H1 (cell line): ENCODE measurements around the gene CXCL12. TPM values are rescaled to one million over a fixed set of nuclear protein-coding genes. Genes with fewer than 3 reads are reported as not detected.

Experiments
- CTCF ChIA-PET: fragments of 300-600 bp; sonication (Branson Sonifier 250); formaldehyde crosslinking; loops from one replicate; lab custom pipeline; 2021; ENCODE audit not compliant: partially characterized antibody; lab: Charles Lee
- POLR2A ChIA-PET: fragments of 300-600 bp; sonication (Branson Sonifier 250); formaldehyde crosslinking; loops from one replicate; lab custom pipeline; 2021; ENCODE audit warnings: inconsistent platforms; ENCODE audit not compliant: partially characterized antibody; lab: Charles Lee
- DNase-seq, 2 experiments: peaks; one replicate each; pipeline versions ENCODE4 v3.0.0 to v3.0.0-alpha.2; 2010 to 2022; ENCODE audit warnings: low spot score in 2 of 2, low read depth in 1 of 2, mixed read lengths in 1 of 2
- FAIRE-seq: peaks from 2 replicates; lab custom pipeline; 2011; peaks lifted over from hg19 to GRCh38; lab: Jason Lieb, UNC
- H2AFZ ChIP-seq: 2 replicates; pipeline ENCODE4 v1.8.1; 2012; ENCODE audit warnings: low read length, inconsistent platforms
- H2AK5ac ChIP-seq: 2 replicates; pipeline ENCODE4 v1.6.1; 2013; ENCODE audit warnings: low read depth, low read length
- H2BK120ac ChIP-seq: replicated peaks from 2 replicates; pipeline ENCODE3; 2013; ENCODE audit warnings: low read depth, low read length, inconsistent platforms
- H2BK12ac ChIP-seq: 2 replicates; pipeline ENCODE4 v1.6.1; 2013; ENCODE audit warnings: low read depth, low read length
- H2BK15ac ChIP-seq: 2 replicates; pipeline ENCODE4 v1.6.1; 2013; ENCODE audit warnings: low read length
- H2BK20ac ChIP-seq: 2 replicates; pipeline ENCODE4 v1.6.1; 2013; ENCODE audit warnings: low read length
- H2BK5ac ChIP-seq: 2 replicates; pipeline ENCODE4 v1.6.1; 2013; ENCODE audit warnings: low read depth, low read length
- H3K14ac ChIP-seq: 2 replicates; pipeline ENCODE4 v1.6.1; 2013; ENCODE audit warnings: inconsistent platforms; ENCODE audit not compliant: insufficient read length
- H3K18ac ChIP-seq: 2 replicates; pipeline ENCODE4 v1.6.1; 2013; ENCODE audit warnings: low read length; ENCODE audit errors: extremely low read depth
- H3K23ac ChIP-seq: 2 replicates; pipeline ENCODE4 v1.6.1; 2013; ENCODE audit warnings: inconsistent platforms; ENCODE audit not compliant: insufficient read length
- H3K23me2 ChIP-seq: 2 replicates; pipeline ENCODE4 v1.6.1; 2013; ENCODE audit warnings: low read depth, low read length
- H3K27ac ChIP-seq: 2 replicates; pipeline ENCODE4 v1.6.1; 2011; ENCODE audit warnings: low read depth, low read length, inconsistent platforms
- H3K27me3 ChIP-seq, 4 experiments: replicated peaks in 1 of 4; 1 replicate in 1 of 4; 2 replicates in 3 of 4; pipeline versions ENCODE4 v1.6.1 to v1.8.1; 2011 to 2013; ENCODE audit warnings: low read length in 3 of 4, mild to moderate bottlenecking in 3 of 4, inconsistent platforms in 2 of 4, mixed read lengths in 2 of 4, moderate library complexity in 1 of 4; ENCODE audit not compliant: control insufficient read depth in 3 of 4, insufficient read depth in 3 of 4; ENCODE audit errors: extremely low read depth in 1 of 4
- H3K36me3 ChIP-seq, 4 experiments: 2 replicates each; pipeline versions ENCODE4 v1.6.1 to v1.8.1; 2011 to 2013; ENCODE audit warnings: mild to moderate bottlenecking in 4 of 4, low read length in 3 of 4, moderate library complexity in 2 of 4, control low read depth in 1 of 4, inconsistent platforms in 1 of 4; ENCODE audit not compliant: insufficient read depth in 4 of 4, control insufficient read depth in 2 of 4
- H3K4ac ChIP-seq: replicated peaks from 2 replicates; pipeline ENCODE3; 2013; ENCODE audit warnings: low read length, low read depth, mixed read lengths, inconsistent platforms; ENCODE audit not compliant: insufficient read length
- H3K4me1 ChIP-seq, 4 experiments: replicated peaks in 1 of 4; 1 replicate in 1 of 4; 2 replicates in 3 of 4; pipeline versions ENCODE4 v1.6.1 to v1.8.1; 2011 to 2013; ENCODE audit warnings: low read length in 3 of 4, inconsistent platforms in 2 of 4, mixed read lengths in 1 of 4; ENCODE audit not compliant: insufficient read depth in 4 of 4, control insufficient read depth in 3 of 4
- H3K4me2 ChIP-seq, 2 experiments: 2 replicates each; pipeline versions ENCODE4 v1.6.1 to v1.8.1; 2011 to 2013; ENCODE audit warnings: low read depth in 2 of 2, low read length in 2 of 2, control low read depth in 1 of 2, inconsistent platforms in 1 of 2, mild to moderate bottlenecking in 1 of 2; ENCODE audit not compliant: insufficient read depth in 1 of 2
- H3K4me3 ChIP-seq, 4 experiments: fragments of 200-600, 300-600 bp in 1 of 4; sonication (generic), shearing (Covaris generic), sonication (Bioruptor Twin) in 1 of 4; 2 replicates each; pipeline versions ENCODE4 v1.5.1 to v1.8.1; 2011 to 2016; ENCODE audit warnings: low read length in 4 of 4, low read depth in 3 of 4, control low read depth in 2 of 4, inconsistent platforms in 2 of 4, mild to moderate bottlenecking in 2 of 4, mixed read lengths in 1 of 4, moderate library complexity in 1 of 4; ENCODE audit not compliant: insufficient read depth in 2 of 4; ENCODE audit errors: extremely low read depth in 1 of 4
- H3K56ac ChIP-seq: replicated peaks from 2 replicates; pipeline ENCODE3; 2013; ENCODE audit warnings: low read depth, mild to moderate bottlenecking, mixed read lengths, low read length, inconsistent platforms; ENCODE audit not compliant: insufficient read length
- H3K79me1 ChIP-seq: 2 replicates; pipeline ENCODE4 v1.6.1; 2013; ENCODE audit warnings: low read depth, low read length, control low read depth
- H3K79me2 ChIP-seq, 2 experiments: 2 replicates each; pipeline versions ENCODE4 v1.6.1 to v1.8.1; 2012 to 2013; ENCODE audit warnings: low read length in 2 of 2, mild to moderate bottlenecking in 2 of 2, inconsistent platforms in 1 of 2; ENCODE audit not compliant: insufficient read depth in 2 of 2, control insufficient read depth in 1 of 2
- H3K9ac ChIP-seq, 4 experiments: replicated peaks in 1 of 4; 1 replicate in 1 of 4; 2 replicates in 3 of 4; pipeline versions ENCODE4 v1.6.1 to v1.8.1; 2011 to 2013; ENCODE audit warnings: low read depth in 3 of 4, low read length in 3 of 4, control low read depth in 2 of 4, mild to moderate bottlenecking in 2 of 4, moderate library complexity in 2 of 4, inconsistent platforms in 1 of 4; ENCODE audit errors: extremely low read depth in 1 of 4
- H3K9me3 ChIP-seq, 2 experiments: 2 replicates each; pipeline versions ENCODE4 v1.6.1 to v1.8.1; 2012 to 2013; ENCODE audit warnings: mild to moderate bottlenecking in 2 of 2, moderate library complexity in 2 of 2, control low read depth in 1 of 2, inconsistent platforms in 1 of 2, low read depth in 1 of 2, low read length in 1 of 2, mixed read lengths in 1 of 2; ENCODE audit not compliant: insufficient read depth in 2 of 2
- H4K20me1 ChIP-seq, 2 experiments: replicated peaks in 1 of 2; 2 replicates each; pipeline versions ENCODE3 to v1.8.1; 2011 to 2013; ENCODE audit warnings: inconsistent platforms in 2 of 2, low read length in 2 of 2, mild to moderate bottlenecking in 1 of 2; ENCODE audit not compliant: insufficient read depth in 2 of 2, control insufficient read depth in 1 of 2
- H4K5ac ChIP-seq: 2 replicates; pipeline ENCODE4 v1.6.1; 2013; ENCODE audit warnings: low read length, low read depth, mixed read lengths, inconsistent platforms; ENCODE audit not compliant: insufficient read length
- H4K8ac ChIP-seq: 2 replicates; pipeline ENCODE4 v1.8.0; 2013; ENCODE audit warnings: mild to moderate bottlenecking, moderate library complexity, low read length, inconsistent platforms; ENCODE audit not compliant: insufficient read depth; ENCODE audit errors: extremely low read depth
- H4K91ac ChIP-seq: replicated peaks from 2 replicates; pipeline ENCODE3; 2013; ENCODE audit warnings: low read length, mixed read lengths, inconsistent platforms; ENCODE audit not compliant: insufficient read length
- ATF2 ChIP-seq: IDR thresholded peaks from 2 replicates; pipeline ENCODE4 v1.6.1; 2012; ENCODE audit warnings: low read length, inconsistent platforms
- CBX8 ChIP-seq: fragments of 300-800, 300-1000 bp; sonication (generic); IDR thresholded peaks from 2 replicates; pipeline ENCODE4 v1.7.1; 2016; ENCODE audit warnings: low read depth, low read length, borderline replicate concordance
- EP300 ChIP-seq, 2 experiments: IDR thresholded peaks; 1 replicate in 1 of 2; 2 replicates in 1 of 2; pipeline ENCODE4 v1.6.1; 2011 to 2012; ENCODE audit warnings: low read depth in 2 of 2, low read length in 2 of 2, mild to moderate bottlenecking in 2 of 2, borderline replicate concordance in 1 of 2, inconsistent platforms in 1 of 2, moderate library complexity in 1 of 2
- JUN ChIP-seq: IDR thresholded peaks from 2 replicates; pipeline ENCODE4 v1.6.1; 2011; ENCODE audit warnings: low read depth, mild to moderate bottlenecking, improper control_type of control experiment, low read length
- KDM4A ChIP-seq: IDR thresholded peaks from one replicate; pipeline ENCODE4 v1.7.1; 2012; ENCODE audit warnings: low read depth, mild to moderate bottlenecking, moderate library complexity, low read length, inconsistent platforms; ENCODE audit not compliant: severe bottlenecking
- MAX ChIP-seq: IDR thresholded peaks from 2 replicates; pipeline ENCODE4 v1.6.1; 2012; ENCODE audit warnings: inconsistent platforms
- PHF8 ChIP-seq: fragments of 200-600 bp; sonication (generic); conservative IDR thresholded peaks from 2 replicates; pipeline ENCODE4 v1.7.1; 2012; ENCODE audit warnings: low read depth, mild to moderate bottlenecking, inconsistent platforms, low read length, moderate library complexity
- POLR2AphosphoS5 ChIP-seq: IDR thresholded peaks from 2 replicates; pipeline ENCODE4 v1.6.1; 2011; ENCODE audit warnings: low read depth, low read length
- RBBP5 ChIP-seq: IDR thresholded peaks from 2 replicates; pipeline ENCODE4 v1.7.1; 2012; ENCODE audit warnings: low read depth, mild to moderate bottlenecking, inconsistent platforms, low read length, moderate library complexity, borderline replicate concordance
- RNF2 ChIP-seq: fragments of 200-900, 300-1000 bp; sonication (generic); IDR thresholded peaks from 2 replicates; pipeline ENCODE4 v1.7.1; 2016; ENCODE audit warnings: borderline replicate concordance, low read depth, mild to moderate bottlenecking, antibody characterized with exemption, low read length; ENCODE audit not compliant: poor library complexity, severe bottlenecking; ENCODE audit errors: missing control alignments
- TAF7 ChIP-seq: optimal IDR thresholded peaks from 2 replicates; pipeline ENCODE3; 2011; ENCODE audit warnings: low read depth, mild to moderate bottlenecking, inconsistent platforms, low read length, moderate library complexity, borderline replicate concordance
- WGBS, 2 experiments: shearing (Covaris generic) in 1 of 2; methylation state at CpG; one replicate each; pipeline versions ENCODE4 v1.1.6 to v1.1.7; 2013 to 2015; ENCODE audit warnings: low lambda C conversion rate in 2 of 2, mixed read lengths in 2 of 2, inconsistent platforms in 1 of 2, low coverage in 1 of 2, missing lambda C conversion rate in 1 of 2; ENCODE audit not compliant: insufficient replicate concordance in 2 of 2, insufficient coverage in 1 of 2, insufficient read length in 1 of 2; ENCODE audit errors: extremely low coverage in 1 of 2, missing lambda C conversion rate in 1 of 2; 5-methylcytosine and 5-hydroxymethylcytosine counted together
- polyA plus RNA-seq, 7 experiments: library from polyadenylated mRNA; depleted of rRNA in 3 of 7; stranded (reverse) in 5 of 7; unstranded in 2 of 7; fragments of >200 nt in 5 of 7; fragments of 200-250 nt in 2 of 7; gene quantifications; 1 replicate in 5 of 7; 2 replicates in 1 of 7; 4 replicates in 1 of 7; pipeline versions ENCODE4 v1.2.1 to v1.2.3, GENCODE V29; 2011 to 2013; ENCODE audit warnings: missing spikeins in 2 of 7, mixed read lengths in 2 of 7
- total RNA-seq: library from RNA; stranded (reverse); fragmentation: NEBNext Ultra II Directional; extraction: Animal tissue kit (Norgen Biotek cat#: 25700); gene quantifications from 2 replicates; pipeline ENCODE4 v1.2.1, GENCODE V29; 2021

Gene CXCL12
- total and polyA plus RNA-seq, 2 of the 8 experiments (the other 6 are each of a cell fraction or from before 2014, with no cell fraction given): 51.4 to 53.8 TPM

DNA sequence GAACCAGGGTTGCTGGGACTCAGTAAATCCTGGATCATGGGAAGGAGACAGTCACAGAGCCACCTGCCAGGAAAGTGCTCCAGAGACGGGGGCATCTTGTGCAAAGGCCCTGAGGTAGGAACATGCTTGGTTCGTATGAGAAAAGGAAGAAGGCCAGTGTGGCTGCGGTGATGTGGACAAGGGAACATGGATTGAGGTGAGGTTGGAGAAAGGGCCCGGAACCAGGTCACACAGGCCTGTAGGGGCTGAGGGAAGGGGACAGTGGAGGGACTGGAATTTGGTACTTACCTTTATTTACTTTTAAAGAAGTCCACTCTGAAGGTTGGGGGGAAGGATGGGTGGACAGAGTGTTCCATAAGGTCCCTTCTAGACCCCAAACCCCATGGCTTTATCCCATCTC, 32.9 kb upstream of the CXCL12 start:
- Histone ChIP-seq H3K27me3 (no peaks in the 10 kb centered on the region), H3K4ac (no peak overlapping the region), H3K4me2 (no peak overlapping the region), H2AK5ac (no peak overlapping the region), H3K4me3 (no peak overlapping the region), H2BK12ac (no peak overlapping the region), H3K56ac (no peak overlapping the region), H4K5ac (no peak overlapping the region), H3K27ac (no peak overlapping the region), H3K79me2 (no peaks in the 10 kb centered on the region), H2BK120ac (no peak overlapping the region), H3K18ac (no peak overlapping the region), H4K8ac (no peak overlapping the region), H3K23ac (no peak overlapping the region), H3K4me1 (no peaks in the 10 kb centered on the region; a peak in 1 of 7 replicates), H3K79me1 (no peaks in the 10 kb centered on the region), H4K91ac (no peak overlapping the region), H3K9me3 (no peaks in the 10 kb centered on the region; a peak in 1 of 4 replicates), H2BK20ac (no peak overlapping the region; the same call in 1 of the 2 replicates), H2BK5ac (no peak overlapping the region), H4K20me1 (no peaks in the 10 kb centered on the region), H2BK15ac (no peak overlapping the region), H3K14ac (no peak overlapping the region), H3K23me2 (no peaks in the 10 kb centered on the region; the same call in 1 of the 2 replicates), H3K9ac (no peak overlapping the region), H3K36me3 (no peaks in the 10 kb centered on the region), H2AFZ (no peak overlapping the region)
- ChIA-PET CTCF (interaction anchor here (0.9 kb wide), 1 partner anchor 16 kb away, joined by 3 read pairs; no protein-coding TSS in a partner anchor), POLR2A (no interaction called here)
- DNase-seq: no peak
- no peak for FAIRE-seq
- 85% methylated on average over 4 of the region's 4 CpGs; no CpG with 5 or more reads in 1 of the 2 experiments for WGBS, 2 experiments
- TF ChIP-seq ATF2: no peak
- TF ChIP-seq RBBP5: no peak
- TF ChIP-seq POLR2AphosphoS5: no peak
- no peak for TF ChIP-seq MAX
- TF ChIP-seq PHF8: no peak
- TF ChIP-seq CBX8: no peak
- no peak for TF ChIP-seq TAF7
- no peak for TF ChIP-seq EP300 (IDR thresholded peaks at IDR 0.05; ENCODE audit: borderline replicate concordance in 1 of 2, low read depth in 2 of 2, low read length in 2 of 2)
- TF ChIP-seq RNF2: no peak
- no peak for TF ChIP-seq KDM4A
- no peak for TF ChIP-seq JUN
